ENCODE data around the gene COLEC12. TPM values are rescaled to one million over a fixed set of nuclear protein-coding genes. Genes with fewer than 3 reads are reported as not detected.
A peak's percentile ranks its signal among the peaks of the same experiment; 100 is the strongest.

COLEC12 gene
- total and polyA plus RNA-seq, 8 donors: 32.9 to 124 (median 103) TPM

GRCh38 chr18:334575-335132 lies 165.8 kb downstream of the COLEC12 start:
- ATAC-seq (no peak), DNase-seq (no peak)
- H3K36me3 ChIP-seq: no peaks in the 10 kb centered on the region
- no peak overlapping the region for H3K27ac ChIP-seq
- H3K27me3 ChIP-seq: no peaks in the 10 kb centered on the region
- TF ChIP-seq CTCF (IDR thresholded peaks at IDR 0.05): no peak
- H3K4me3 ChIP-seq: no peak overlapping the region
- H3K9me3 ChIP-seq: no peaks in the 10 kb centered on the region
- intact Hi-C loops (cut with DNase I): no loop called here
- H3K4me1 ChIP-seq: peaks cover 9 to 23% of the 10 kb centered on the region in 2 donors

- peak overlapping the region in 1 of 2 donors; percentile 0 for H3K27ac ChIP-seq
- no peak for ATAC-seq
Observed at GRCh38 chr18:332721-333510, 167.6 kb downstream of the COLEC12 start.

GRCh38 chr18:332007-332406 lies 168.5 kb downstream of the COLEC12 start:
- DNase-seq: peak in 1 of 4 donors; percentile 47
- ATAC-seq: peak; percentile 55
- H3K4me1 ChIP-seq: peaks cover 9 to 23% of the 10 kb centered on the region in 2 donors
- no peaks in the 10 kb centered on the region for H3K36me3 ChIP-seq
- H3K9me3 ChIP-seq: no peaks in the 10 kb centered on the region
- H3K4me3 ChIP-seq: no peak overlapping the region
- TF ChIP-seq CTCF (IDR thresholded peaks at IDR 0.05): no peak
- H3K27me3 ChIP-seq: no peaks in the 10 kb centered on the region
- peak overlapping the region; percentile 18 to 36 for H3K27ac ChIP-seq
- intact Hi-C loops (cut with DNase I): no loop called here

More at GRCh38 chr18:332721-333510, 167.6 kb downstream of the COLEC12 start:
- peak in 1 of 4 donors; percentile 51 for DNase-seq
- no peak for TF ChIP-seq CTCF (IDR thresholded peaks at IDR 0.05)
- Histone ChIP-seq H3K4me3 (no peak overlapping the region), H3K27me3 (no peaks in the 10 kb centered on the region), H3K4me1 (peaks cover 9 to 23% of the 10 kb centered on the region in 2 donors), H3K9me3 (no peaks in the 10 kb centered on the region), H3K36me3 (no peaks in the 10 kb centered on the region)
- intact Hi-C loops (cut with DNase I): no loop called here

- H3K27ac ChIP-seq: peak overlapping the region; percentile 18 to 36
- H3K36me3 ChIP-seq: no peaks in the 10 kb centered on the region
- no peaks in the 10 kb centered on the region for H3K9me3 ChIP-seq
- peak; percentile 60 for ATAC-seq
- peak in 1 of 4 donors; percentile 68 for DNase-seq
- H3K27me3 ChIP-seq: no peaks in the 10 kb centered on the region
- peaks cover 9 to 18% of the 10 kb centered on the region in 2 donors for H3K4me1 ChIP-seq
- intact Hi-C loops (cut with DNase I): no loop called here
- no peak overlapping the region for H3K4me3 ChIP-seq
- TF ChIP-seq CTCF (IDR thresholded peaks at IDR 0.05): no peak
Observed at GRCh38 chr18:331221-331821, 169.2 kb downstream of the COLEC12 start.

- ATAC-seq (no peak), DNase-seq (no peak)
- Histone ChIP-seq H3K27ac (no peak overlapping the region), H3K36me3 (no peaks in the 10 kb centered on the region), H3K4me1 (peaks cover 9 to 10% of the 10 kb centered on the region in 2 donors), H3K27me3 (no peaks in the 10 kb centered on the region), H3K9me3 (no peaks in the 10 kb centered on the region), H3K4me3 (no peak overlapping the region)
- no peak for TF ChIP-seq CTCF (IDR thresholded peaks at IDR 0.05)
- intact Hi-C loops (cut with DNase I): no loop called here
Observed at GRCh38 chr18:328928-329327, 171.6 kb downstream of the COLEC12 start.
